HEK293 (cell line): ENCODE results near the gene BAZ2B.

ENCODE experiments used
- CTCF ChIA-PET: fragments of 350-600 bp; formaldehyde crosslinking; extraction: SDS; loops from one replicate; lab custom pipeline; 2021; ENCODE audit warnings: antibody characterized with exemption; lab: Yijun Ruan, JAX
- POLR2A ChIA-PET: fragments of 300-600 bp; formaldehyde crosslinking; extraction: SDS; loops from one replicate; lab custom pipeline; 2020; ENCODE audit warnings: antibody characterized with exemption, inconsistent platforms; lab: Yijun Ruan, JAX
- H3K27ac ChIP-seq: fragments of 200-500 bp; sonication (Bioruptor generic); 2 replicates; pipeline ENCODE4 v1.5.1; 2014; ENCODE audit warnings: low read depth, low read length, control low read depth, inconsistent platforms; ENCODE audit errors: extremely low read depth
- H3K36me3 ChIP-seq, 2 experiments: fragments of 200-500 bp in 1 of 2; sonication (Bioruptor generic) in 1 of 2; 1 replicate in 1 of 2; 2 replicates in 1 of 2; pipeline ENCODE4 v1.5.1; 2014 to 2017; ENCODE audit warnings: inconsistent platforms in 2 of 2, low read length in 2 of 2; ENCODE audit not compliant: control insufficient read depth in 2 of 2, insufficient read depth in 1 of 2
- H3K4me1 ChIP-seq: fragments of 200-500 bp; sonication (Bioruptor generic); 2 replicates; pipeline ENCODE4 v1.5.1; 2014; ENCODE audit warnings: mild to moderate bottlenecking, low read length, inconsistent platforms; ENCODE audit not compliant: control insufficient read depth, insufficient read depth
- H3K4me3 ChIP-seq: 2 replicates; pipeline ENCODE4 v1.5.1; 2011; ENCODE audit warnings: low read depth, mild to moderate bottlenecking, control low read depth, low read length, moderate library complexity
- H3K9me3 ChIP-seq: fragments of 200-500 bp; sonication (Bioruptor generic); 2 replicates; pipeline ENCODE4 v1.5.1; 2014; ENCODE audit warnings: low read depth, low read length, inconsistent platforms; ENCODE audit not compliant: control insufficient read depth, insufficient read depth
- ATF2 ChIP-seq: fragments of 450-650 bp; formaldehyde crosslinking; IDR thresholded peaks from 2 replicates; pipeline ENCODE4 v1.5.1; 2016; ENCODE audit warnings: missing biosample characterization, missing genetic modification characterization, low read depth
- GLI4 ChIP-seq: fragments of 450-650 bp; formaldehyde crosslinking; IDR thresholded peaks from 2 replicates; pipeline ENCODE4 v1.5.1; 2016; ENCODE audit warnings: missing biosample characterization, missing genetic modification characterization
- IKZF3 ChIP-seq: fragments of 450-650 bp; IDR thresholded peaks from 2 replicates; pipeline ENCODE4 v1.5.0; 2018; ENCODE audit warnings: missing biosample characterization, mild to moderate bottlenecking, missing genetic modification characterization, moderate library complexity
- KLF1 ChIP-seq: fragments of 450-650 bp; formaldehyde crosslinking; IDR thresholded peaks from 2 replicates; pipeline ENCODE4 v1.5.1; 2016; ENCODE audit warnings: missing biosample characterization, missing genetic modification characterization
- PRDM1 ChIP-seq: fragments of 450-650 bp; formaldehyde crosslinking; IDR thresholded peaks from 2 replicates; pipeline ENCODE4; 2016; ENCODE audit warnings: missing biosample characterization, missing genetic modification characterization
- RBAK ChIP-seq: fragments of 450-650 bp; formaldehyde crosslinking; IDR thresholded peaks from 2 replicates; pipeline ENCODE4 v1.5.1; 2016; ENCODE audit warnings: missing biosample characterization, missing genetic modification characterization
- ZBTB26 ChIP-seq: fragments of 450-650 bp; formaldehyde crosslinking; optimal IDR thresholded peaks from 2 replicates; pipeline ENCODE3; 2016; ENCODE audit warnings: missing biosample characterization, mild to moderate bottlenecking, missing genetic modification characterization
- ZBTB6 ChIP-seq: fragments of 450-650 bp; formaldehyde crosslinking; IDR thresholded peaks from 2 replicates; pipeline ENCODE4 v1.5.1; 2017; ENCODE audit warnings: missing biosample characterization, missing genetic modification characterization
- ZFP69B ChIP-seq: fragments of 450-650 bp; formaldehyde crosslinking; IDR thresholded peaks from 2 replicates; pipeline ENCODE4 v1.5.1; 2016; ENCODE audit warnings: missing biosample characterization, missing genetic modification characterization
- ZNF146 ChIP-seq: fragments of 450-650 bp; formaldehyde crosslinking; IDR thresholded peaks from 2 replicates; pipeline ENCODE4 v1.5.1; 2016; ENCODE audit warnings: missing biosample characterization, missing genetic modification characterization
- ZNF23 ChIP-seq: fragments of 450-650 bp; formaldehyde crosslinking; IDR thresholded peaks from 2 replicates; pipeline ENCODE4 v1.5.1; 2016; ENCODE audit warnings: missing biosample characterization, missing genetic modification characterization, borderline replicate concordance
- ZNF280C ChIP-seq: fragments of 450-650 bp; formaldehyde crosslinking; IDR thresholded peaks from 2 replicates; pipeline ENCODE4 v1.5.1; 2016; ENCODE audit warnings: missing biosample characterization, missing genetic modification characterization
- ZNF292 ChIP-seq: fragments of 450-650 bp; formaldehyde crosslinking; IDR thresholded peaks from 2 replicates; pipeline ENCODE4 v1.5.1; 2016; ENCODE audit warnings: low read depth, missing biosample characterization, missing genetic modification characterization, borderline replicate concordance
- ZNF335 ChIP-seq: fragments of 450-650 bp; formaldehyde crosslinking; conservative IDR thresholded peaks from 2 replicates; pipeline ENCODE4 v1.5.1; 2016; ENCODE audit warnings: missing biosample characterization, missing genetic modification characterization
- ZNF350 ChIP-seq: fragments of 450-650 bp; formaldehyde crosslinking; IDR thresholded peaks from 2 replicates; pipeline ENCODE4 v1.5.0; 2017; ENCODE audit warnings: missing biosample characterization, mild to moderate bottlenecking, missing genetic modification characterization
- ZNF449 ChIP-seq: fragments of 450-650 bp; formaldehyde crosslinking; IDR thresholded peaks from 2 replicates; pipeline ENCODE4 v1.5.1; 2017; ENCODE audit warnings: missing biosample characterization, mild to moderate bottlenecking, missing genetic modification characterization, moderate library complexity
- ZNF510 ChIP-seq: fragments of 450-650 bp; formaldehyde crosslinking; IDR thresholded peaks from 2 replicates; pipeline ENCODE4 v1.5.1; 2018; ENCODE audit warnings: mild to moderate bottlenecking, missing genetic modification characterization, missing biosample characterization; ENCODE audit not compliant: insufficient replicate concordance
- ZNF549 ChIP-seq: fragments of 450-650 bp; IDR thresholded peaks from 2 replicates; pipeline ENCODE4 v1.5.1; 2018; ENCODE audit warnings: missing biosample characterization, missing genetic modification characterization, mild to moderate bottlenecking, inconsistent platforms, moderate library complexity
- ZNF571 ChIP-seq: fragments of 450-650 bp; formaldehyde crosslinking; IDR thresholded peaks from 2 replicates; pipeline ENCODE4 v1.5.0; 2017; ENCODE audit warnings: missing biosample characterization, missing genetic modification characterization
- ZNF654 ChIP-seq: fragments of 450-650 bp; formaldehyde crosslinking; IDR thresholded peaks from 2 replicates; pipeline ENCODE4 v1.5.1; 2016; ENCODE audit warnings: low read depth, missing biosample characterization, missing genetic modification characterization
- ZNF747 ChIP-seq: fragments of 450-650 bp; formaldehyde crosslinking; IDR thresholded peaks from 2 replicates; pipeline ENCODE4 v1.5.1; 2016; ENCODE audit warnings: missing biosample characterization, missing genetic modification characterization
- ZNF777 ChIP-seq: fragments of 450-650 bp; formaldehyde crosslinking; IDR thresholded peaks from 2 replicates; pipeline ENCODE4 v1.5.1; 2017; ENCODE audit warnings: missing biosample characterization, missing genetic modification characterization, borderline replicate concordance
- ZNF792 ChIP-seq: fragments of 450-650 bp; formaldehyde crosslinking; IDR thresholded peaks from 2 replicates; pipeline ENCODE4 v1.5.1; 2016; ENCODE audit warnings: missing biosample characterization, missing genetic modification characterization

The BAZ2B gene

GRCh38 chr2:159356053-159356554 lies 260.2 kb downstream of the BAZ2B start (continued):
- TF ChIP-seq ZNF792 (tag by site-specific recombination) (no peak), ZNF777 (tag by site-specific recombination) (no peak), ZNF510 (tag by site-specific recombination) (no peak), ZBTB6 (no peak), ZNF335 (no peak), ZNF747 (tag by site-specific recombination) (no peak), ZNF571 (tag by site-specific recombination) (no peak), ZFP69B (tag by site-specific recombination) (no peak), ZNF549 (no peak), GLI4 (no peak), ZNF350 (tag by site-specific recombination) (no peak), ZNF146 (tag by site-specific recombination) (no peak)

GRCh38 chr2:159351977-159352376 lies 264.4 kb downstream of the BAZ2B start:
- Histone ChIP-seq H3K36me3 (peaks cover 5 to 19% of the 10 kb centered on the region in 2 experiments), H3K4me1 (no peaks in the 10 kb centered on the region), H3K9me3 (no peaks in the 10 kb centered on the region), H3K27ac (no peak overlapping the region), H3K4me3 (no peak overlapping the region)
- CTCF ChIA-PET: interaction anchor here (0.6 kb wide), 1 partner anchor 1197 kb away, joined by 3 read pairs; no protein-coding TSS in a partner anchor
- TF ChIP-seq ATF2 (tag by site-specific recombination) (no peak), ZNF449 (tag by site-specific recombination) (no peak), RBAK (tag by site-specific recombination) (no peak), KLF1 (no peak), PRDM1 (tag by site-specific recombination) (no peak), ZBTB26 (no peak), ZNF280C (no peak), ZNF23 (no peak), ZNF292 (tag by site-specific recombination) (no peak), ZNF654 (no peak), IKZF3 (tag by site-specific recombination) (no peak), ZNF571 (tag by site-specific recombination) (no peak)
- POLR2A ChIA-PET: no interaction called here
